Measurements from ENCODE around the gene POLA1.

Gene POLA1

GRCh38 chrX:24668111-24668510 lies 25.6 kb upstream of the POLA1 start:
- H3K4me3 ChIP-seq (ENCODE audit: low read depth, low read length), result no peak overlapping the region
- no peak overlapping the region for H2AFZ ChIP-seq
- H3K27ac ChIP-seq, result no peak overlapping the region
- no peaks in the 10 kb centered on the region for H3K79me2 ChIP-seq
- H3K27me3 ChIP-seq (ENCODE audit: control insufficient read depth, insufficient read depth, low read length), result no peaks in the 10 kb centered on the region
- TF ChIP-seq CTCF (IDR thresholded peaks at IDR 0.05), result no peak
- H3K4me1 ChIP-seq, result no peaks in the 10 kb centered on the region
- no peak overlapping the region for H3K4me2 ChIP-seq (ENCODE audit: low read length)
- H3K9me3 ChIP-seq (ENCODE audit: control insufficient read depth, low read length), result no peaks in the 10 kb centered on the region
- no peak overlapping the region for H3K9ac ChIP-seq
- no peaks in the 10 kb centered on the region for H3K36me3 ChIP-seq (ENCODE audit: control insufficient read depth, insufficient read depth, low read length)

GRCh38 chrX:24672701-24673190 lies 21.0 kb upstream of the POLA1 start:
- Histone ChIP-seq H3K4me2 (ENCODE audit: low read length) (no peak overlapping the region), H3K36me3 (ENCODE audit: control insufficient read depth, insufficient read depth, low read length) (no peaks in the 10 kb centered on the region), H3K79me2 (no peaks in the 10 kb centered on the region), H3K4me3 (ENCODE audit: low read depth, low read length) (no peak overlapping the region), H3K27ac (no peak overlapping the region), H3K4me1 (no peaks in the 10 kb centered on the region), H2AFZ (no peak overlapping the region), H3K9ac (no peak overlapping the region), H3K27me3 (ENCODE audit: control insufficient read depth, insufficient read depth, low read length) (no peaks in the 10 kb centered on the region), H3K9me3 (ENCODE audit: control insufficient read depth, low read length) (no peaks in the 10 kb centered on the region)
- TF ChIP-seq CTCF (IDR thresholded peaks at IDR 0.05), result no peak

GRCh38 chrX:24673424-24673823 lies 20.3 kb upstream of the POLA1 start:
- TF ChIP-seq CTCF (IDR thresholded peaks at IDR 0.05), result no peak
- Histone ChIP-seq H3K36me3 (ENCODE audit: control insufficient read depth, insufficient read depth, low read length) (no peaks in the 10 kb centered on the region), H3K4me1 (no peaks in the 10 kb centered on the region)

GRCh38 chrX:24676403-24677024 lies 17.2 kb upstream of the POLA1 start:
- Histone ChIP-seq H3K4me1 (no peaks in the 10 kb centered on the region), H3K4me2 (ENCODE audit: low read length) (no peak overlapping the region), H3K27me3 (ENCODE audit: control insufficient read depth, insufficient read depth, low read length) (no peaks in the 10 kb centered on the region), H3K36me3 (ENCODE audit: control insufficient read depth, insufficient read depth, low read length) (no peaks in the 10 kb centered on the region), H3K9me3 (ENCODE audit: control insufficient read depth, low read length) (no peaks in the 10 kb centered on the region), H3K79me2 (no peaks in the 10 kb centered on the region), H2AFZ (no peak overlapping the region), H3K27ac (no peak overlapping the region), H3K9ac (no peak overlapping the region), H3K4me3 (ENCODE audit: low read depth, low read length) (no peak overlapping the region)
- TF ChIP-seq CTCF (IDR thresholded peaks at IDR 0.05), result peak; percentile 38

More at GRCh38 chrX:24673424-24673823, 20.3 kb upstream of the POLA1 start:
- no peak overlapping the region for H3K27ac ChIP-seq
- no peaks in the 10 kb centered on the region for H3K9me3 ChIP-seq (ENCODE audit: control insufficient read depth, low read length)
- H3K27me3 ChIP-seq (ENCODE audit: control insufficient read depth, insufficient read depth, low read length), result no peaks in the 10 kb centered on the region
- H2AFZ ChIP-seq, result no peak overlapping the region
- H3K79me2 ChIP-seq, result no peaks in the 10 kb centered on the region
- H3K4me3 ChIP-seq (ENCODE audit: low read depth, low read length), result no peak overlapping the region
- H3K9ac ChIP-seq, result no peak overlapping the region
- no peak overlapping the region for H3K4me2 ChIP-seq (ENCODE audit: low read length)

Measured in parathyroid adenoma (tissue), 2 donors.